Suprapubic skin (tissue), 4 donors: ENCODE measurements around the gene MYO7A.

Source experiments
- EP300 ChIP-seq: sonication (generic); formaldehyde crosslinking; IDR thresholded peaks from one replicate; pipeline ENCODE4 v1.6.1; 2017; ENCODE audit warnings: antibody characterized with exemption
- POLR2A ChIP-seq, 2 donors: fragments of 450-650 bp; IDR thresholded peaks; one replicate each; pipeline ENCODE4 v1.6.1; 2017; ENCODE audit warnings: antibody characterized with exemption in 2 of 2, mild to moderate bottlenecking in 2 of 2, moderate library complexity in 2 of 2
- POLR2AphosphoS5 ChIP-seq, 3 donors: sonication (generic); formaldehyde crosslinking; IDR thresholded peaks; one replicate each; pipeline ENCODE4 v1.6.1; 2017; ENCODE audit warnings: antibody characterized with exemption in 3 of 3
- TF ChIP-seq, protein P1 (sequence below), 2 donors: fragments of 200-600 bp in 1 of 2; fragments of 450-650 bp in 1 of 2; sonication (generic) in 1 of 2; IDR thresholded peaks; one replicate each; pipeline ENCODE4 v1.5.1; 2016 to 2019; ENCODE audit warnings: antibody characterized with exemption in 2 of 2, mild to moderate bottlenecking in 1 of 2, moderate library complexity in 1 of 2

DNA sequence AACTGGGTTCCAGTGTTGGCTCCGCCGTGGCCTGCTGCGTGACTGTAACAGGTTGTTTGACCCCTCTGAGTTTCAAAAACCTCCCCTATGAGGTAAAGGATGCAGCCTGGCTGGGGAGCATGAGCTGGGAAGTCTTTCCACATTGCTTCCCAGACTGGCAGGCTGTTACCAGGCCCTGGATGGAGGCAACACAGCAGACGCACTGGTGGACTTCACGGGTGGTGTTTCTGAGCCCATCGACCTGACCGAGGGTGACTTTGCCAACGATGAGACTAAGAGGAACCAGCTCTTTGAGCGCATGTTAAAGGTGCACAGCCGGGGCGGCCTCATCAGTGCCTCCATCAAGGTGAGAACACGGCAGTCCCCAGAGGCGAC is 14.0 kb upstream of the MYO7A start:
- TF ChIP-seq, protein P1, sequence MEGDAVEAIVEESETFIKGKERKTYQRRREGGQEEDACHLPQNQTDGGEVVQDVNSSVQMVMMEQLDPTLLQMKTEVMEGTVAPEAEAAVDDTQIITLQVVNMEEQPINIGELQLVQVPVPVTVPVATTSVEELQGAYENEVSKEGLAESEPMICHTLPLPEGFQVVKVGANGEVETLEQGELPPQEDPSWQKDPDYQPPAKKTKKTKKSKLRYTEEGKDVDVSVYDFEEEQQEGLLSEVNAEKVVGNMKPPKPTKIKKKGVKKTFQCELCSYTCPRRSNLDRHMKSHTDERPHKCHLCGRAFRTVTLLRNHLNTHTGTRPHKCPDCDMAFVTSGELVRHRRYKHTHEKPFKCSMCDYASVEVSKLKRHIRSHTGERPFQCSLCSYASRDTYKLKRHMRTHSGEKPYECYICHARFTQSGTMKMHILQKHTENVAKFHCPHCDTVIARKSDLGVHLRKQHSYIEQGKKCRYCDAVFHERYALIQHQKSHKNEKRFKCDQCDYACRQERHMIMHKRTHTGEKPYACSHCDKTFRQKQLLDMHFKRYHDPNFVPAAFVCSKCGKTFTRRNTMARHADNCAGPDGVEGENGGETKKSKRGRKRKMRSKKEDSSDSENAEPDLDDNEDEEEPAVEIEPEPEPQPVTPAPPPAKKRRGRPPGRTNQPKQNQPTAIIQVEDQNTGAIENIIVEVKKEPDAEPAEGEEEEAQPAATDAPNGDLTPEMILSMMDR (IDR thresholded peaks at IDR 0.05) = no peak
- TF ChIP-seq POLR2A (IDR thresholded peaks at IDR 0.05) = no peak
- TF ChIP-seq EP300 = no peak
- no peak for TF ChIP-seq POLR2AphosphoS5 (IDR thresholded peaks at IDR 0.05)
